Activated CD4-positive, alpha-beta T cell treated with anti-CD3 and anti-CD28 coated beads, Interleukin-2, amount 10 ng/mL, durations not matched to agents 7 days and 5 days (primary cell): ENCODE results near the gene ZNF654. TPM values are rescaled to one million over a fixed set of nuclear protein-coding genes. Genes with fewer than 3 reads are reported as not detected.

Experiments used
- CTCF ChIA-PET: fragments of 350-600 bp; sonication (Branson Sonifier 250); formaldehyde crosslinking; loops from one replicate; lab custom pipeline; 2021; ENCODE audit warnings: antibody characterized with exemption; lab: Charles Lee
- POLR2A ChIA-PET: fragments of 350-600 bp; sonication (Branson Sonifier 250); formaldehyde crosslinking; loops from one replicate; lab custom pipeline; 2021; ENCODE audit warnings: antibody characterized with exemption; lab: Charles Lee
- DNase-seq: peaks from one replicate; pipeline ENCODE4 v3.0.0-alpha.2; 2020
- H3K27ac Mint-ChIP-seq: one replicate; pipeline ENCODE4 v1.8.0; 2021; ENCODE audit warnings: mild to moderate bottlenecking, moderate library complexity, mixed read lengths
- H3K27me3 Mint-ChIP-seq: one replicate; pipeline ENCODE4 v1.8.0; 2021; ENCODE audit warnings: mixed read lengths
- H3K36me3 Mint-ChIP-seq: one replicate; pipeline ENCODE4 v1.8.0; 2021; ENCODE audit warnings: low read depth, mixed read lengths
- H3K4me1 Mint-ChIP-seq: one replicate; pipeline ENCODE4 v1.8.0; 2021; ENCODE audit warnings: mixed read lengths
- H3K4me3 Mint-ChIP-seq: one replicate; pipeline ENCODE4 v1.8.0; 2021; ENCODE audit warnings: mild to moderate bottlenecking, moderate library complexity, mixed read lengths
- H3K9me3 Mint-ChIP-seq: one replicate; pipeline ENCODE4 v1.8.0; 2021; ENCODE audit warnings: mixed read lengths
- total RNA-seq, 2 experiments: library from RNA; stranded (reverse); gene quantifications; one replicate each; pipeline ENCODE4 v1.2.3, GENCODE V29; 2021

Gene ZNF654
- total RNA-seq, 2 experiments from 2014 or later = 25.3 to 25.4 TPM

- POLR2A ChIA-PET = no interaction called here
- peaks cover 8% of the 10 kb centered on the region for H3K9me3 Mint-ChIP-seq
- CTCF ChIA-PET = interaction anchor here (1.2 kb wide), 1 partner anchor 19 kb away, joined by 3 read pairs; no protein-coding TSS in a partner anchor
- no peak for DNase-seq
- no peak overlapping the region for H3K4me3 Mint-ChIP-seq
- H3K36me3 Mint-ChIP-seq = peaks cover 33% of the 10 kb centered on the region
- no peaks in the 10 kb centered on the region for H3K27me3 Mint-ChIP-seq
- no peak overlapping the region for H3K27ac Mint-ChIP-seq
- peaks cover 11% of the 10 kb centered on the region for H3K4me1 Mint-ChIP-seq
These were observed 16.4 kb downstream of the ZNF654 start for GRCh38 chr3:88075497-88075896.

GRCh38 chr3:88076712-88077111 lies 17.7 kb downstream of the ZNF654 start:
- ChIA-PET POLR2A (no interaction called here), CTCF (no interaction called here)
- Mint-ChIP-seq H3K27ac (no peak overlapping the region), H3K27me3 (no peaks in the 10 kb centered on the region), H3K9me3 (peaks cover 6% of the 10 kb centered on the region), H3K36me3 (peaks cover 32% of the 10 kb centered on the region), H3K4me1 (peaks cover 11% of the 10 kb centered on the region), H3K4me3 (no peak overlapping the region)
- DNase-seq = no peak

- H3K4me3 Mint-ChIP-seq = no peak overlapping the region
These were observed 19.9 kb downstream of the ZNF654 start for GRCh38 chr3:88078932-88079331.

GRCh38 chr3:88082854-88083253 lies 23.8 kb downstream of the ZNF654 start:
- H3K27ac Mint-ChIP-seq = no peak overlapping the region
- no peak for DNase-seq
- no peaks in the 10 kb centered on the region for H3K27me3 Mint-ChIP-seq
- POLR2A ChIA-PET = no interaction called here
- CTCF ChIA-PET = no interaction called here
- peaks cover 2% of the 10 kb centered on the region for H3K9me3 Mint-ChIP-seq
- H3K4me3 Mint-ChIP-seq = no peak overlapping the region
- H3K36me3 Mint-ChIP-seq = peaks cover 13% of the 10 kb centered on the region
- no peaks in the 10 kb centered on the region for H3K4me1 Mint-ChIP-seq

More at GRCh38 chr3:88078932-88079331, 19.9 kb downstream of the ZNF654 start:
- no peak for DNase-seq
- no peak overlapping the region for H3K27ac Mint-ChIP-seq
- ChIA-PET POLR2A (no interaction called here), CTCF (no interaction called here)
- peaks cover 2% of the 10 kb centered on the region for H3K9me3 Mint-ChIP-seq
- H3K27me3 Mint-ChIP-seq = no peaks in the 10 kb centered on the region
- peaks cover 19% of the 10 kb centered on the region for H3K36me3 Mint-ChIP-seq
- H3K4me1 Mint-ChIP-seq = peaks cover 11% of the 10 kb centered on the region

- Mint-ChIP-seq H3K36me3 (peaks cover 19% of the 10 kb centered on the region), H3K27me3 (no peaks in the 10 kb centered on the region), H3K4me1 (no peaks in the 10 kb centered on the region), H3K4me3 (no peak overlapping the region), H3K27ac (no peak overlapping the region), H3K9me3 (peaks cover 2% of the 10 kb centered on the region)
- no peak for DNase-seq
- ChIA-PET CTCF (interaction anchor here (0.9 kb wide), 1 partner anchor 10 kb away, joined by 3 read pairs; no protein-coding TSS in a partner anchor), POLR2A (no interaction called here)
These were observed 25.0 kb downstream of the ZNF654 start for GRCh38 chr3:88084097-88084501.

- DNase-seq = no peak
- H3K36me3 Mint-ChIP-seq = peaks cover 47% of the 10 kb centered on the region
- ChIA-PET CTCF (interaction anchor here (0.5 kb wide), 1 partner anchor 924 kb away, joined by 3 read pairs; no protein-coding TSS in a partner anchor), POLR2A (no interaction called here)
- H3K9me3 Mint-ChIP-seq = peaks cover 7% of the 10 kb centered on the region
- peaks cover 3% of the 10 kb centered on the region for H3K4me1 Mint-ChIP-seq
- no peak overlapping the region for H3K4me3 Mint-ChIP-seq
- no peaks in the 10 kb centered on the region for H3K27me3 Mint-ChIP-seq
- no peak overlapping the region for H3K27ac Mint-ChIP-seq
These were observed 31.6 kb downstream of the ZNF654 start for GRCh38 chr3:88090681-88091080.

GRCh38 chr3:88092270-88092669 lies 33.2 kb downstream of the ZNF654 start:
- POLR2A ChIA-PET = no interaction called here
- Mint-ChIP-seq H3K4me3 (no peak overlapping the region), H3K36me3 (peaks cover 61% of the 10 kb centered on the region), H3K9me3 (peaks cover 11% of the 10 kb centered on the region), H3K27ac (no peak overlapping the region), H3K4me1 (peaks cover 3% of the 10 kb centered on the region), H3K27me3 (no peaks in the 10 kb centered on the region)
- CTCF ChIA-PET = no interaction called here
- no peak for DNase-seq

GRCh38 chr3:88093266-88093665 lies 34.2 kb downstream of the ZNF654 start:
- POLR2A ChIA-PET = no interaction called here
- H3K27me3 Mint-ChIP-seq = no peaks in the 10 kb centered on the region
- H3K27ac Mint-ChIP-seq = no peak overlapping the region
- peaks cover 13% of the 10 kb centered on the region for H3K9me3 Mint-ChIP-seq
- CTCF ChIA-PET = interaction anchor here (1.5 kb wide), 1 partner anchor 18 kb away, joined by 3 read pairs; no protein-coding TSS in a partner anchor
- H3K36me3 Mint-ChIP-seq = peaks cover 65% of the 10 kb centered on the region
- DNase-seq = no peak
- H3K4me3 Mint-ChIP-seq = no peak overlapping the region
- H3K4me1 Mint-ChIP-seq = peaks cover 3% of the 10 kb centered on the region

- Mint-ChIP-seq H3K36me3 (peaks cover 67% of the 10 kb centered on the region), H3K4me3 (no peak overlapping the region), H3K27me3 (no peaks in the 10 kb centered on the region), H3K9me3 (peaks cover 10% of the 10 kb centered on the region), H3K4me1 (peaks cover 14% of the 10 kb centered on the region), H3K27ac (no peak overlapping the region)
- ChIA-PET POLR2A (no interaction called here), CTCF (no interaction called here)
- no peak for DNase-seq
These were observed 42.1 kb downstream of the ZNF654 start for GRCh38 chr3:88101142-88101541.

- CTCF ChIA-PET = no interaction called here
- Mint-ChIP-seq H3K27ac (no peak overlapping the region), H3K4me3 (no peak overlapping the region), H3K27me3 (no peaks in the 10 kb centered on the region), H3K4me1 (peaks cover 15% of the 10 kb centered on the region), H3K9me3 (peaks cover 7% of the 10 kb centered on the region), H3K36me3 (peaks cover 37% of the 10 kb centered on the region)
- POLR2A ChIA-PET = no interaction called here
- no peak for DNase-seq
These were observed 46.3 kb downstream of the ZNF654 start for GRCh38 chr3:88105325-88105724.

- Mint-ChIP-seq H3K27me3 (no peaks in the 10 kb centered on the region), H3K4me1 (peaks cover 11% of the 10 kb centered on the region), H3K27ac (no peak overlapping the region), H3K36me3 (peaks cover 20% of the 10 kb centered on the region), H3K9me3 (no peaks in the 10 kb centered on the region), H3K4me3 (no peak overlapping the region)
- ChIA-PET CTCF (no interaction called here), POLR2A (no interaction called here)
- DNase-seq = no peak
These were observed 53.2 kb downstream of the ZNF654 start for GRCh38 chr3:88112289-88112688.

- Mint-ChIP-seq H3K4me1 (peaks cover 20% of the 10 kb centered on the region), H3K4me3 (no peak overlapping the region), H3K27me3 (no peaks in the 10 kb centered on the region), H3K9me3 (no peaks in the 10 kb centered on the region), H3K36me3 (peaks cover 30% of the 10 kb centered on the region), H3K27ac (no peak overlapping the region)
- ChIA-PET POLR2A (no interaction called here), CTCF (interaction anchor here (0.7 to 1.6 kb wide), 10 partner anchors 10 to 321 kb away, joined by 3 to 9 read pairs (median 4); partner anchors contain the start of genes HTR1F and ZNF654)
- DNase-seq = peak; percentile 76
These were observed 54.5 kb downstream of the ZNF654 start for GRCh38 chr3:88113311-88114162.

GRCh38 chr3:88114878-88115549 lies 56.0 kb downstream of the ZNF654 start:
- ChIA-PET POLR2A (no interaction called here), CTCF (interaction anchor here (1.2 to 1.3 kb wide), 2 partner anchors 30 to 343 kb away, joined by 3 to 4 read pairs; no protein-coding TSS in a partner anchor)
- Mint-ChIP-seq H3K4me3 (no peak overlapping the region), H3K36me3 (peaks cover 33% of the 10 kb centered on the region), H3K9me3 (no peaks in the 10 kb centered on the region), H3K27ac (no peak overlapping the region), H3K27me3 (no peaks in the 10 kb centered on the region), H3K4me1 (peaks cover 15% of the 10 kb centered on the region)
- DNase-seq = no peak
